NCI-H2107 treated with DMSO at 0.1 percent for 48 hours (cell line): ENCODE results near the gene TOMT.

ENCODE experiments used
- DNase-seq: peaks from one replicate; lab custom pipeline; 2025; ENCODE audit not compliant: unreplicated experiment; lab: John Stamatoyannopoulos, UW

The TOMT gene

GRCh38 chr11:72157131-72157530, 51.4 kb downstream of the TOMT start:
- DNase-seq = no peak
